NCI-H2107 treated with DMSO at 0.1 percent for 48 hours (cell line): ENCODE data around the gene SMIM38.
"Not testable (repeated sequence)": the region's sequence is repeated elsewhere in the genome, so short reads cannot be mapped to it uniquely, and the experiment has no call there.

Experiments used
- DNase-seq: peaks from one replicate; lab custom pipeline; 2025; ENCODE audit not compliant: unreplicated experiment; lab: John Stamatoyannopoulos, UW

SMIM38 gene

GRCh38 chr11:69137151-69137844, 18.4 kb upstream of the SMIM38 start:
- DNase-seq: no peak

- DNase-seq: no peak
Observed at GRCh38 chr11:69138265-69138664, 17.5 kb upstream of the SMIM38 start.

GRCh38 chr11:69140161-69140560, 15.6 kb upstream of the SMIM38 start:
- DNase-seq: not testable (repeated sequence)

GRCh38 chr11:69140635-69141034, 15.1 kb upstream of the SMIM38 start:
- DNase-seq: no peak

- no peak for DNase-seq
Observed at GRCh38 chr11:69141742-69142141, 14.0 kb upstream of the SMIM38 start.

GRCh38 chr11:69142895-69143294, 12.8 kb upstream of the SMIM38 start:
- DNase-seq: no peak

GRCh38 chr11:69144316-69145049, 11.3 kb upstream of the SMIM38 start:
- no peak for DNase-seq

- DNase-seq: no peak
Observed at GRCh38 chr11:69145050-69145380, 10.7 kb upstream of the SMIM38 start.

GRCh38 chr11:69148377-69148762, 7.4 kb upstream of the SMIM38 start:
- DNase-seq: no peak

GRCh38 chr11:69148806-69149205, 6.9 kb upstream of the SMIM38 start:
- DNase-seq: no peak

- not testable (repeated sequence) for DNase-seq
Observed at GRCh38 chr11:69149338-69150045, 6.2 kb upstream of the SMIM38 start.

- no peak for DNase-seq
Observed at GRCh38 chr11:69150175-69150574, 5.6 kb upstream of the SMIM38 start.

GRCh38 chr11:69151836-69152235, 3.9 kb upstream of the SMIM38 start:
- no peak for DNase-seq

GRCh38 chr11:69152733-69153421, 2.9 kb upstream of the SMIM38 start:
- no peak for DNase-seq

- DNase-seq: no peak
Observed at GRCh38 chr11:69153661-69154060, 2.1 kb upstream of the SMIM38 start.

- no peak for DNase-seq
Observed at GRCh38 chr11:69154211-69154913, 1.4 kb upstream of the SMIM38 start.

GRCh38 chr11:69154938-69155301, 815 bp upstream of the SMIM38 start:
- DNase-seq: no peak

GRCh38 chr11:69156235-69156639, 502 bp downstream of the SMIM38 start:
- DNase-seq: no peak

- no peak for DNase-seq
Observed at GRCh38 chr11:69156673-69157155, 979 bp downstream of the SMIM38 start.

- DNase-seq: no peak
Observed at GRCh38 chr11:69157156-69157821, 1.6 kb downstream of the SMIM38 start.
